ENCODE measurements around the gene BCAS3.
A peak's percentile ranks its signal among the peaks of the same experiment; 100 is the strongest.

Gene BCAS3

DNA sequence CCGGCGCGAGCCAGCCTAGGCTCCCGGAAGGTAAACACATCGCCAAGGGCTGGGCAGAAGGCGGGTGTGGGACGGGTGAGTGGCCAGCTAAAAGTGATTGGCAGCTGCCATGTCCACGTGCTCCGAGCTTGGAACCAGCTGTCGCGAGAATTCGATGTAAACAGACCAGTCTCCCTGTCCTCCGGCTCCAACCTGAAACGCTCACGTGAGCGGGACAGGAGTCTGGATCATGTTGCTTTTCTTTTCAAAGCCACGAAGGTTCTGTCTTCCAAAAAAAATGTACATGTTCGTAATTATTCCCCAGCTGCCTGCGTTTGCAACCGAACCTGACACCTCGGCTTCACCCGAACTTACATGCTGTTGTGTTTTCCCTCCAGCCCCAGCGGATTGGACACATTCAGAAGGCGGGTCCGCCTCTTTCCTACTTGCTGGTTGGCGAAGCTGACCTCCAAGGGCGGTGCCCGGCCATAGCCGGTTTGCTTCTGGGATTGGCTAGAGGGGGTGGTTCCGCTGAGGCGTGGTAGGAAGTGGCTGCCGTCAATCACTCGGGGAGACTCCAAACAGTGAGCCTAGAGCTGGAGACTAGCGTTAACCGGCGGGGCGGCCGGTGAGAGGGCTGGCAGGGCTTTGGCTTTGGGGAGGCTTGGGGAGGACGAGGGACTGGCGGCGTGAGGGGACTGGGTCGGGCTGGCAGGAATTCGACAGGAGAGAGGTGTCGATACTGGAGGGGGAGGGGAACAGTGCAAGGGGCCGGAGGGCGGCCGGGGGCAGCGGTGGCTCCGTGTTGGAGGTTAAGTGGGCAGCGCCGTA lies at the start of gene BCAS3:
TSS of gene BCAS3 (plus strand) at position 544 of the 810 bp plus-strand sequence.
- POLR2A ChIA-PET = interaction anchor here (0.6 to 1.6 kb wide), 16 partner anchors 9 to 724 kb away, joined by 3 to 9 read pairs (median 4); partner anchors contain the start of gene PPM1D
- DNase-seq (ENCODE audit: extremely low spot score) = peak; percentile 98
- CTCF ChIA-PET = no interaction called here
- TF ChIP-seq ARNT (IDR thresholded peaks at IDR 0.05) (no peak), ELF4 (IDR thresholded peaks at IDR 0.05) (peak; percentile 73; the same call in 1 of the 2 replicates), FOXK2 (IDR thresholded peaks at IDR 0.05) (peak; percentile 99), CTBP1 (IDR thresholded peaks at IDR 0.05; ENCODE audit: borderline replicate concordance) (no peak), ZNF384 (IDR thresholded peaks at IDR 0.05) (no peak), TARDBP (IDR thresholded peaks at IDR 0.05) (peak; percentile 70; the same call in 1 of the 2 replicates), SP1 (IDR thresholded peaks at IDR 0.05) (peak; percentile 86), L3MBTL2 (conservative IDR thresholded peaks at IDR 0.05) (peak; percentile 99), LEF1 (IDR thresholded peaks at IDR 0.05; ENCODE audit: borderline replicate concordance) (no peak)
- TF ChIP-seq, protein P1, sequence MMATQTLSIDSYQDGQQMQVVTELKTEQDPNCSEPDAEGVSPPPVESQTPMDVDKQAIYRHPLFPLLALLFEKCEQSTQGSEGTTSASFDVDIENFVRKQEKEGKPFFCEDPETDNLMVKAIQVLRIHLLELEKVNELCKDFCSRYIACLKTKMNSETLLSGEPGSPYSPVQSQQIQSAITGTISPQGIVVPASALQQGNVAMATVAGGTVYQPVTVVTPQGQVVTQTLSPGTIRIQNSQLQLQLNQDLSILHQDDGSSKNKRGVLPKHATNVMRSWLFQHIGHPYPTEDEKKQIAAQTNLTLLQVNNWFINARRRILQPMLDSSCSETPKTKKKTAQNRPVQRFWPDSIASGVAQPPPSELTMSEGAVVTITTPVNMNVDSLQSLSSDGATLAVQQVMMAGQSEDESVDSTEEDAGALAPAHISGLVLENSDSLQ (IDR thresholded peaks at IDR 0.05) = peak; percentile 99

GRCh38 chr17:60628252-60628889 lies 49.3 kb upstream of the BCAS3 start:
- TF ChIP-seq FOXA1 (IDR thresholded peaks at IDR 0.05) = no peak
- TF ChIP-seq FOXK2 (IDR thresholded peaks at IDR 0.05) = no peak
- TF ChIP-seq TARDBP (IDR thresholded peaks at IDR 0.05) = no peak
- no peak for TF ChIP-seq LEF1 (IDR thresholded peaks at IDR 0.05; ENCODE audit: borderline replicate concordance)
- TF ChIP-seq BHLHE40 (IDR thresholded peaks at IDR 0.05; ENCODE audit: borderline replicate concordance) = no peak
- no peak for TF ChIP-seq ARNT (IDR thresholded peaks at IDR 0.05)
- TF ChIP-seq SUZ12 (IDR thresholded peaks at IDR 0.05) = no peak
- TF ChIP-seq SP1 (IDR thresholded peaks at IDR 0.05) = no peak
- TF ChIP-seq ZNF384 (IDR thresholded peaks at IDR 0.05) = no peak
- TF ChIP-seq, protein P1 (IDR thresholded peaks at IDR 0.05) = no peak
- no peak for TF ChIP-seq FOXM1 (IDR thresholded peaks at IDR 0.05; ENCODE audit: borderline replicate concordance)
- TF ChIP-seq NFRKB (IDR thresholded peaks at IDR 0.05) = no peak
- TF ChIP-seq ELF4 (IDR thresholded peaks at IDR 0.05) = no peak
- no peak for TF ChIP-seq L3MBTL2 (conservative IDR thresholded peaks at IDR 0.05)
- no peak for TF ChIP-seq HDGF (IDR thresholded peaks at IDR 0.05; ENCODE audit: borderline replicate concordance)
- TF ChIP-seq CTBP1 (IDR thresholded peaks at IDR 0.05; ENCODE audit: borderline replicate concordance) = no peak
- ChIA-PET CTCF (interaction anchor here (1.7 kb wide), 1 partner anchor 10 kb away, joined by 6 read pairs; no protein-coding TSS in a partner anchor), POLR2A (interaction anchor here (1.5 kb wide), 1 partner anchor 29 kb away, joined by 4 read pairs; the partner anchor contains the start of gene PPM1D)
- DNase-seq (ENCODE audit: extremely low spot score) = no peak

- no peak for DNase-seq (ENCODE audit: extremely low spot score)
- ChIA-PET POLR2A (interaction anchor here (1.5 kb wide), 1 partner anchor 30 kb away, joined by 4 read pairs; the partner anchor contains the start of gene PPM1D), CTCF (interaction anchor here (1.7 kb wide), 1 partner anchor 9 kb away, joined by 6 read pairs; no protein-coding TSS in a partner anchor)
- TF ChIP-seq ELF4 (IDR thresholded peaks at IDR 0.05) (no peak), L3MBTL2 (conservative IDR thresholded peaks at IDR 0.05) (no peak), ZNF384 (IDR thresholded peaks at IDR 0.05) (no peak), CTBP1 (IDR thresholded peaks at IDR 0.05; ENCODE audit: borderline replicate concordance) (no peak), LEF1 (IDR thresholded peaks at IDR 0.05; ENCODE audit: borderline replicate concordance) (no peak), TARDBP (IDR thresholded peaks at IDR 0.05) (no peak), BHLHE40 (IDR thresholded peaks at IDR 0.05; ENCODE audit: borderline replicate concordance) (no peak), HDGF (IDR thresholded peaks at IDR 0.05; ENCODE audit: borderline replicate concordance) (no peak)
These were observed 48.5 kb upstream of the BCAS3 start for GRCh38 chr17:60629120-60629519.

DNA sequence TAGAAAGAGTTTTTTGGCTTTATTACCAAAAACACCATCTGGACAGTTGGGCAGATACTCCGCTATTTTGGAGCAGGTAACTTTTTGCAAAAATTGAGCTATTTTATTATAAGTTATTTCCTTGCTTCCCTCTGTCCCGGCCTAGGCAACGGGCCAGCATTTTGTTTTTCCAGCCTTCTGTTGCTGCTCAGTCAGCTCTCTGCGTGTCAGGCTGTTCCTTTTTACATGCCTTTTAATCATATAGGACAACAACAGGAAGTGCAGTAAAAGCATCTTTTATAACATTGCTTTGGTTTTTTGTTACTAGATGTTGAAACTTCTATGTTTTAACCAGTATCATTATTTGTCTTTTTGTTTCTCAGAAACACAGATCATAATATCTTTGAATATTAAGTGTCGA lies 47.3 kb upstream of the BCAS3 start:
- TF ChIP-seq LEF1 (IDR thresholded peaks at IDR 0.05; ENCODE audit: borderline replicate concordance) (no peak), TARDBP (IDR thresholded peaks at IDR 0.05) (no peak), FOXA1 (IDR thresholded peaks at IDR 0.05) (no peak), SUZ12 (IDR thresholded peaks at IDR 0.05) (no peak), ELF4 (IDR thresholded peaks at IDR 0.05) (no peak), HDGF (IDR thresholded peaks at IDR 0.05; ENCODE audit: borderline replicate concordance) (no peak), BHLHE40 (IDR thresholded peaks at IDR 0.05; ENCODE audit: borderline replicate concordance) (no peak), NFRKB (IDR thresholded peaks at IDR 0.05) (no peak), SP1 (IDR thresholded peaks at IDR 0.05) (no peak)
- POLR2A ChIA-PET = interaction anchor here (1.4 kb wide), 1 partner anchor 31 kb away, joined by 11 read pairs; the partner anchor contains the start of gene PPM1D
- no peak for DNase-seq (ENCODE audit: extremely low spot score)
- CTCF ChIA-PET = interaction anchor here (1.7 kb wide), 1 partner anchor 8 kb away, joined by 6 read pairs; no protein-coding TSS in a partner anchor

- CTCF ChIA-PET = no interaction called here
- no peak for DNase-seq (ENCODE audit: extremely low spot score)
- TF ChIP-seq TARDBP (IDR thresholded peaks at IDR 0.05) (no peak), SUZ12 (IDR thresholded peaks at IDR 0.05) (no peak), L3MBTL2 (conservative IDR thresholded peaks at IDR 0.05) (no peak), HDGF (IDR thresholded peaks at IDR 0.05; ENCODE audit: borderline replicate concordance) (no peak), CTBP1 (IDR thresholded peaks at IDR 0.05; ENCODE audit: borderline replicate concordance) (no peak)
- POLR2A ChIA-PET = interaction anchor here (0.7 to 1.4 kb wide), 2 partner anchors 15 to 31 kb away, joined by 3 to 11 read pairs; partner anchors contain the start of gene PPM1D
These were observed 46.5 kb upstream of the BCAS3 start for GRCh38 chr17:60631119-60631518.

DNA sequence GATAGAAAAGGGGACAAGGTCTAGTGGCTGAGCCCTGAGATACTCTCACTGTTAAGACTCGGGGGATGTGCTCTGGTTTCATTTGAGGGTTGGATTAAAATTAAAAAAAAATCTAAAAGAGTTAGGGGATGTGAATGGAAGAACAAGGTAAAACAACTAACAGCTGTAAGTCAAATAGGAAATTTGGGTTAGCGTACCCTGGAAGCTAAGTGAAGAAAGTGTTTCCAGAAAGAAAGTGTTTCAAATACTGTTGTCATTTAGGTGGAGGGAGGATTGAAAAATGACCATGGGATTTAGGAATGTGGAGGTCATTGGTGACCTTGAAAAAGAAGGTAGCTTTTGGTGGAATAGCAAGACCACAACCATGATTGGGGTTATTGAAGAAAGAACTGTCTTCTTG lies 40.0 kb upstream of the BCAS3 start:
- no peak for DNase-seq (ENCODE audit: extremely low spot score)
- ChIA-PET POLR2A (interaction anchor here (0.6 to 1.8 kb wide), 4 partner anchors 36 to 111 kb away, joined by 3 to 8 read pairs (median 4); partner anchors contain the start of genes APPBP2 and PPM1D), CTCF (interaction anchor here (0.6 to 1.1 kb wide), 8 partner anchors 8 to 477 kb away, joined by 3 to 9 read pairs (median 4); no protein-coding TSS in a partner anchor)
- TF ChIP-seq FOXM1 (IDR thresholded peaks at IDR 0.05; ENCODE audit: borderline replicate concordance) (no peak), ZNF384 (IDR thresholded peaks at IDR 0.05) (no peak), BHLHE40 (IDR thresholded peaks at IDR 0.05; ENCODE audit: borderline replicate concordance) (no peak), TARDBP (IDR thresholded peaks at IDR 0.05) (no peak), FOXA1 (IDR thresholded peaks at IDR 0.05) (no peak), ARNT (IDR thresholded peaks at IDR 0.05) (no peak), FOXK2 (IDR thresholded peaks at IDR 0.05) (no peak), L3MBTL2 (conservative IDR thresholded peaks at IDR 0.05) (no peak), HDGF (IDR thresholded peaks at IDR 0.05; ENCODE audit: borderline replicate concordance) (no peak), SP1 (IDR thresholded peaks at IDR 0.05) (no peak), LEF1 (IDR thresholded peaks at IDR 0.05; ENCODE audit: borderline replicate concordance) (no peak), CTBP1 (IDR thresholded peaks at IDR 0.05; ENCODE audit: borderline replicate concordance) (no peak)
